ENCODE measurements around the gene ATP2A3.

DNA sequence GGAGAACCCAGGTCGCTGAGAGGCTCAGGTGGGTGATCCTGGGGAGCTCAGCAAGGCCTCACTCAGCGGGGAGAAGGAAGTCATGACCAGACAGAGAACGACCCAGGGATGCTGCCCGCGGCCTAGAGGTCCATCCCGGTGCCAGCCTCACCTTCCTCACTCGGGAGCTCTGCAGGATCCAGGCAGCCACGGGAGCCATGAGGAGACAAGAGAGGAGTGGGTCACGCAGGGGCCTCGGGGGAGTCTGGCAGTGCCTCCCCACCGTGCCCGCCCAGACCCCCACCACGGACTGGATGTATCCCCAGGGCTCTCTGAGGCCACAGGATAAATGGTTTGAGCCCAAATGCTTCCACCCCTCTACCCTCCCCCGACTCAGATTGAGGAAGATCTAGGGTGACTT, 10.7 kb downstream of the ATP2A3 start:
- TF ChIP-seq POLR2A (IDR thresholded peaks at IDR 0.05), result no peak
- TF ChIP-seq, protein P1, sequence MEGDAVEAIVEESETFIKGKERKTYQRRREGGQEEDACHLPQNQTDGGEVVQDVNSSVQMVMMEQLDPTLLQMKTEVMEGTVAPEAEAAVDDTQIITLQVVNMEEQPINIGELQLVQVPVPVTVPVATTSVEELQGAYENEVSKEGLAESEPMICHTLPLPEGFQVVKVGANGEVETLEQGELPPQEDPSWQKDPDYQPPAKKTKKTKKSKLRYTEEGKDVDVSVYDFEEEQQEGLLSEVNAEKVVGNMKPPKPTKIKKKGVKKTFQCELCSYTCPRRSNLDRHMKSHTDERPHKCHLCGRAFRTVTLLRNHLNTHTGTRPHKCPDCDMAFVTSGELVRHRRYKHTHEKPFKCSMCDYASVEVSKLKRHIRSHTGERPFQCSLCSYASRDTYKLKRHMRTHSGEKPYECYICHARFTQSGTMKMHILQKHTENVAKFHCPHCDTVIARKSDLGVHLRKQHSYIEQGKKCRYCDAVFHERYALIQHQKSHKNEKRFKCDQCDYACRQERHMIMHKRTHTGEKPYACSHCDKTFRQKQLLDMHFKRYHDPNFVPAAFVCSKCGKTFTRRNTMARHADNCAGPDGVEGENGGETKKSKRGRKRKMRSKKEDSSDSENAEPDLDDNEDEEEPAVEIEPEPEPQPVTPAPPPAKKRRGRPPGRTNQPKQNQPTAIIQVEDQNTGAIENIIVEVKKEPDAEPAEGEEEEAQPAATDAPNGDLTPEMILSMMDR (IDR thresholded peaks at IDR 0.05), result no peak

Measured in breast epithelium (tissue), 3 donors.